HG03571 (cell line): ENCODE measurements around the gene GPC3.
"Not testable (repeated sequence)": the region's sequence is repeated elsewhere in the genome, so short reads cannot be mapped to it uniquely, and the experiment has no call there.

Experiments
- ATAC-seq: cut with Tn5 transposase; IDR thresholded peaks from one replicate; pipeline ENCODE4 v1.9.1; 2021; ENCODE audit not compliant: unreplicated experiment

The GPC3 gene

GRCh38 chrX:133897593-133898163 lies 87.7 kb downstream of the GPC3 start:
- no peak for ATAC-seq

DNA sequence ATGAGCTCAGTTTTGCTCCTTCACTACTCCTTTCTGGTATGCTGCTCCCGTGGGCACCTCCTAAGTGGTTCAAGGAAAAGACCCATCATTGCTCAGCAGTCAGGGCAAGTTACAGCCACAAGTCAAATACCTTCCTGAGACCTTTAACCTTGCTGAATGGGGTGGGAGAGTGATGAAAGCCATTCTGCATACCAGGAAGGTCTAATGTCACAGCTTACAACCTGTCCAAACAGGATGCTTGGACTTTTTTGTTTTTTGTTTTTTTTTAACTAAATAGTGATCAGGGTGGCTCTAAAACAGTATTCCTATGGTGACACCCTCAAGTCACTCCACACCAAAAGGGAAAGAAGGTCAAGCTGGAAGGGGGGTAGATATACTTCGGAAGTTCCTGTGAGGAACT lies 93.1 kb downstream of the GPC3 start:
- ATAC-seq: no peak

- ATAC-seq: no peak
Observed at GRCh38 chrX:133888984-133889383, 96.4 kb downstream of the GPC3 start.

DNA sequence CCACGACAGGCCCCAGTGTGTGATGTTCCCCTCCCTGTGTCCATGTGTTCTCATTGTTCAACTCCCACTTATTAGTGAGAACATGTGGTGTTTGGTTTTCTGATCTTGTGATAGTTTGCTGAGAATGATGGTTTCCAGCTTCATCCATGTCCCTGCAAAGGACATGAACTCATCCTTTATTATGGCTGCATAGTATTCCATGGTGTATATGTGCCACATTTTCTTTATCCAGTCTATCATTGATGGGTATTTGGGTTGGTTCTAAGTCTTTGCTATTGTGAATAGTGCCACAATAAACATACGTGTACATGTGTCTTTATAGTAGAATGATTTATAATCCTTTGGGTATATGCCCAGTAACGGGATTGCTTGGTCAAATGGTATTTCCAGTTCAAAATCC lies 97.3 kb downstream of the GPC3 start:
- not testable (repeated sequence) for ATAC-seq

DNA sequence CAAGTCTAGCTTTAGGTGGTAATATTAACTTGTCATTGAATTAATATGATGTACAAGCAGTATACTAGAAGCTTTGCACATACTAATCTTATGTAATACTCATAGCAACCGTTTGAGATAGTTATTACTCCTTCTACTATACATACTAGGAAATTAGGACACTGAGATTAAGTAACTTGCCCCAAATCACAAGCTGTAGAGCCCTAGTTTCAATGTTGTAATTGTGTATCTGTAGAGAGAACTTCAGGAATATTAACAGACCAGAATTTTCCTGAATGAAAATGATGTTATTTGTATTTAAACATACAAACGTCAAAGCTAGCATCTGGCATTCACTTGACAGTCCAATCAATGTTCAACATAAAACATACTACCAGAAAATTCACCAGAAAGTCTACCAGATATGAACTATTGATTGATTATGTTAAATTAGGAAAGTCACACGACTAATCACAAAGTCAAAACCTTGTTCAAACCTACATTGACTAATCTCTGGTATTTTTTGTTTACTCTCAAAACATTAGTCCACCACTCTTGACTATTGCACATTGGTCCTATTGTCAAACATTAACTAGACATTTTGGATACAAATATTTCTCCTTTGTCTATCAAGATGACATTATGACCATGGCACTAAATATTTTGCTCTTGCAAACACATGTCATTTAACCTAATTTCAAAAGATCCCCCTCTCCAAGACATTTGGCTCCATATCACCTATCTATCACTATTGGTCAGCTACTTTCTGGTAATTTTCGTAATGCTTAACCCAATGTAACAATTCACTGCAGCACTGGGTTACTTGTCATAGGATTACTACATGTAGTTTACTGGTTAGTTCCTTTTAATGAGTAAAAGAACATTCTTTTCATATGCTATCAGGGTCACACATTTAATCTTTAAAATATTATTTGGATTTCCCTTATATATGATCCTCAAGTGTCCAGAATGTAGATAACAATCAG lies 100.7 kb downstream of the GPC3 start:
- ATAC-seq: no peak

- ATAC-seq: no peak
Observed at GRCh38 chrX:133881893-133882292, 103.5 kb downstream of the GPC3 start.

- no peak for ATAC-seq
Observed at GRCh38 chrX:133881007-133881406, 104.4 kb downstream of the GPC3 start.

DNA sequence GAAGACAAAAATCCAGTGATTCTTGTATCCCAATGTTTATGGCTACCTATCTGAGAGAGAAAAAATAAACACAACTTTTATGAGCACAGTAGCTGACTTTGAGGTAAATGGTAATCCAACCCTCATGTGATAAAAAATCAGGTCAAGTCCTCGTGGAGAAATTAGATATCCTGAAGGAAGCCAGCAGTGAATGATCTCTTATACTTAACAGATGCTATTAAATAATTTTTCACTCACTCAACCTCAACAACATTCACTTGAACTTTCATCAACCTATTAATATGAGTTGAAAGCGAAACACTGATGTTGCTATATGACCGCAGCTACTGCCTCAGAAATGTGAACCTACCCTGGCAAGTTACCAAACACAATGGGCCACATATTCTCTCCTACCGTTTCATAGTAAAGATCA lies 105.4 kb downstream of the GPC3 start:
- ATAC-seq: no peak

- ATAC-seq: no peak
Observed at GRCh38 chrX:133878710-133879109, 106.7 kb downstream of the GPC3 start.

DNA sequence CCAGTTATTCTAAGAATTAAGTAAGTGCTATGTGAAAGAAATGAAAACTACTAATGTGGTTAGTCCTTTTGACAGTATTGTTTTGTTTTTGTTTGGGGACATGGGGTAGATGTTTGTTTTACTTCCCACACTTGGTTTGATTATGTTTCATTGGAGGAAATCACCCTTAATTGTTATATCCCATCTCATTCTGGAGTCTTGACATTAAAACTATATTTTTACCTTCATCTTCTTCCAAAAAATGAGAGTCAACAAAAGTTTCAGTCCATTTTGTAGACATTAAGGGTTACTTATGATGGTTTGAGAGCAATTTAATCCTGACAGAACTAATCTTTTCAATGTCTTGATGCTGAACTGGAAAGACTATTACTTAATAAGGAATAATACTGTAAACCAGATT lies 108.7 kb downstream of the GPC3 start:
- no peak for ATAC-seq

- ATAC-seq: no peak
Observed at GRCh38 chrX:133869270-133869669, 116.1 kb downstream of the GPC3 start.

- ATAC-seq: no peak
Observed at GRCh38 chrX:133868682-133869081, 116.7 kb downstream of the GPC3 start.

GRCh38 chrX:133868250-133868649 lies 117.1 kb downstream of the GPC3 start:
- no peak for ATAC-seq

- no peak for ATAC-seq
Observed at GRCh38 chrX:133865761-133866471, 119.5 kb downstream of the GPC3 start.

DNA sequence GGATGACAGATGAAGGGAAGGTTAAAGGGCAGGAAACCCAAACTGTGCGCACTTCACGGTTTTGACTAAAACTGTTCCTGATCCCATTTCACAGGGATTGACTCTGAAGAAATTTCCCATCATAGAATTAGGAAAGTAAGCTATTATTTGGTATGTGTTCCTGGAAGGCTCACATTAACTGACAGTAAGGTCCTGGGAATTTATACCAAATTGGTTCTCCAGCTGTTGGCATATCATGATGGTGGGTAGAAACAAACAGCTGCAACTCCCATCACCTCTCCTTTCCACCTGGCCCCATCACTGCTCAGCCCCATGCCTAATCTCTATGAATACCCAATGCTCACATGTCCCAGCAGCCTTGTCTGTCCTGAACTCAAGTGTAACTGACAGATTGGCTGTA lies 121.2 kb downstream of the GPC3 start:
- ATAC-seq: no peak

GRCh38 chrX:133859860-133860259 lies 125.5 kb downstream of the GPC3 start:
- no peak for ATAC-seq

GRCh38 chrX:133859336-133859735 lies 126.1 kb downstream of the GPC3 start:
- no peak for ATAC-seq

DNA sequence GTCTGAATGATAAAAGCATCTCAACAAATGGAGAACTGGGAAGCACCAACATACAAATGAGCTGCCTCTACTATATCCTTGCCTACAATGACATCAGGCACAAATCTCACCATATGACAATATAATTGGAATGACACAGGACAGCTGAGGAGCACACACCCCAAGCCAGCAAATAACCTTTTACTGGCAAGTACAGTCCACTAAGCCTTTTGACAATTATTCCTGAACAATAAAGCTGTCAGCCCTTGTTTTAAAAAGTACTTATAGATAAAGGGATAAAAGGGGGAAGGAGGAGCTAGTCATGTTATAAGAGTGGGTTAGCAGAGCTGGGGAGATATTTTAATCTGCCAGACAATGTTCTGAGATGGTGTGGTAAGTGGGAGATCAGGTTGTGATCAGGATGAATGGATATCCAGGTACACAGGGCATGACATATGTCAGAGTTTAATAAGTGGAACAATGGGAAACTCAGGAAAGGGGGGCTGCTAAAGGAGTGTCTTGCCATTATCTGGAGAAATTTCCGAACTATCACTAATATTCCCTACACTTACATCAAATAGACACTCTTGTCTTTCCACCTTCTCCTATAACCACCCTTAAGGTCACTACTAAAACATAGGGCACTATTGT lies 127.6 kb downstream of the GPC3 start:
- no peak for ATAC-seq

GRCh38 chrX:133856819-133857218 lies 128.6 kb downstream of the GPC3 start:
- no peak for ATAC-seq

- ATAC-seq: no peak
Observed at GRCh38 chrX:133854290-133854689, 131.1 kb downstream of the GPC3 start.

DNA sequence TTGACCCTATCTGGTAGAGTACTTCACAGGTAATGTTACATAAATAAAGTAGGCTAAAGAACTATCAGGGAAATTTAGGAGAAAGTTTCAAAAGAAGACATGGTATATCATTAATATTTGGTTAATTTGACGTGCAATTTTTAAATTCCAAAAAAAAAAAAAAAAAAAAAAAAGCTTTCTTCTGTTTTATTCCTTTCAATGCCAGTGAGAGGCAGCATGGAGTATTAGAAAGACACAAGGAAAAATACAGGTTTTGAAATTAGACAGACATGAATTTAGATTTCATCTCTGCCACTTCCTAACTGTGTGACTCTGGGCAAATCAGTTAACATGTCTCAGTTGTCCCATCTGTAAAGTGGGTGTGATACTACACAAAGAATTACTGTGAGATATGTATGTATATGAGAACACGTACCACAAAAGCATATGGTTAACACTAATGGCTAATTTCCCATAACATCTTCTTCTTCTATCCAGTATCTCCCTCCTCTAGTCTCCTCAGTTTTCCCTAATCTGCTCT lies 132.5 kb downstream of the GPC3 start:
- no peak for ATAC-seq
